Mesothelial cell of epicardium (in vitro differentiated cells): ENCODE measurements around the gene CBY2. TPM values are rescaled to one million over a fixed set of nuclear protein-coding genes. Genes with fewer than 3 reads are reported as not detected.

Experiments used
- DNase-seq, 2 experiments: peaks; one replicate each; pipeline ENCODE4 v3.0.0; 2021; ENCODE audit warnings: low spot score in 2 of 2; ENCODE audit not compliant: unreplicated experiment in 2 of 2
- H3K27ac Mint-ChIP-seq: 2 replicates; pipeline ENCODE4 v1.8.0; 2021; ENCODE audit warnings: mixed read lengths
- H3K27me3 Mint-ChIP-seq: 2 replicates; pipeline ENCODE4 v1.8.0; 2021; ENCODE audit warnings: low read depth, mixed read lengths
- H3K36me3 Mint-ChIP-seq: 2 replicates; pipeline ENCODE4 v1.8.0; 2021; ENCODE audit warnings: mixed read lengths
- H3K4me1 Mint-ChIP-seq: 2 replicates; pipeline ENCODE4 v1.8.0; 2021; ENCODE audit warnings: mixed read lengths
- H3K4me3 Mint-ChIP-seq: 2 replicates; pipeline ENCODE4 v1.8.0; 2021; ENCODE audit warnings: mild to moderate bottlenecking, moderate library complexity, mixed read lengths
- H3K9me3 Mint-ChIP-seq: 2 replicates; pipeline ENCODE4 v1.8.0; 2021; ENCODE audit warnings: mixed read lengths
- total RNA-seq: library from RNA; stranded (reverse); gene quantifications from 3 replicates; pipeline ENCODE4 v1.2.1, GENCODE V29; 2021
- TF ChIP-seq, protein P1 (sequence below): fragments of 200-600 bp; sonication (generic); IDR thresholded peaks from one replicate; pipeline ENCODE4 v1.5.0; 2021; ENCODE audit warnings: antibody characterized with exemption; ENCODE audit not compliant: unreplicated experiment

The CBY2 gene
- total RNA-seq, 1 donor from 2014 or later: not detected

DNA sequence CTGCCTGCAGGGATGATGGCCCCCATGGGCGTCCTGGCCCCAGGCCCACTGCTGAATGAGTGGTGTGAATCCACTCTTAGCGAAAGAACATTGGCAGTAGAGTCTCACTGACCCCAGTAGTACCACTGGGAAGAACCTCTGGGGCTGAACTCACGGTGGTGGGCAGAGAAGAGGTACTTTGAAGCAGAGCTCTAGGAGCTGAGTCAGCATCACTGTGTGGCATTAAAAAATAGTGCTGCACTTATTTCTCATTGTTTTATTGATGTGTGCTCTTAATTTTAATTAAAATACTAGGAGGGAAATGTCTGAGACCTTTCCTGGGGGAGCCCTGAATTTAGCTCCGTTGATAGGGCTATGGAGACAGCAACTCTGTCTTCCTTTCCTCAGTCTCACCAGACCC lies 61.3 kb downstream of the CBY2 start:
- DNase-seq: no peak
- Mint-ChIP-seq H3K27ac (no peak overlapping the region), H3K4me1 (peaks cover 3% of the 10 kb centered on the region), H3K36me3 (no peaks in the 10 kb centered on the region), H3K4me3 (no peak overlapping the region), H3K9me3 (peaks cover 5% of the 10 kb centered on the region), H3K27me3 (peaks cover 70% of the 10 kb centered on the region)
- TF ChIP-seq, protein P1, sequence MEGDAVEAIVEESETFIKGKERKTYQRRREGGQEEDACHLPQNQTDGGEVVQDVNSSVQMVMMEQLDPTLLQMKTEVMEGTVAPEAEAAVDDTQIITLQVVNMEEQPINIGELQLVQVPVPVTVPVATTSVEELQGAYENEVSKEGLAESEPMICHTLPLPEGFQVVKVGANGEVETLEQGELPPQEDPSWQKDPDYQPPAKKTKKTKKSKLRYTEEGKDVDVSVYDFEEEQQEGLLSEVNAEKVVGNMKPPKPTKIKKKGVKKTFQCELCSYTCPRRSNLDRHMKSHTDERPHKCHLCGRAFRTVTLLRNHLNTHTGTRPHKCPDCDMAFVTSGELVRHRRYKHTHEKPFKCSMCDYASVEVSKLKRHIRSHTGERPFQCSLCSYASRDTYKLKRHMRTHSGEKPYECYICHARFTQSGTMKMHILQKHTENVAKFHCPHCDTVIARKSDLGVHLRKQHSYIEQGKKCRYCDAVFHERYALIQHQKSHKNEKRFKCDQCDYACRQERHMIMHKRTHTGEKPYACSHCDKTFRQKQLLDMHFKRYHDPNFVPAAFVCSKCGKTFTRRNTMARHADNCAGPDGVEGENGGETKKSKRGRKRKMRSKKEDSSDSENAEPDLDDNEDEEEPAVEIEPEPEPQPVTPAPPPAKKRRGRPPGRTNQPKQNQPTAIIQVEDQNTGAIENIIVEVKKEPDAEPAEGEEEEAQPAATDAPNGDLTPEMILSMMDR: no peak

Other genes with a start within 250 kb of the CBY2 start
- gene COG3, start 237.4 kb upstream of the CBY2 start, total RNA-seq: 30.4 to 38.3 TPM (median 34.0 TPM) in 3 replicates
- gene ERICH6B, start 86.6 kb upstream of the CBY2 start, total RNA-seq: not detected in 3 replicates
- 0.42 to 0.57 TPM (median 0.51 TPM) in 3 replicates for gene SIAH3, start 149.4 kb downstream of the CBY2 start, total RNA-seq